A549 treated with Hydrocortisone at 1 μM for 4 hours (cell line): ENCODE measurements around the gene LRRC46. TPM values are rescaled to one million over a fixed set of nuclear protein-coding genes. Genes with fewer than 3 reads are reported as not detected.

Experiments used
- total RNA-seq: library from RNA; stranded (reverse); fragments of 200-300 nt; extraction: Qiagen RNA extraction; gene quantifications from 5 replicates; pipeline ENCODE4 v1.2.3, GENCODE V29; 2022

Gene LRRC46
- 3.1 to 3.9 TPM (median 3.3 TPM) in 5 replicates for total RNA-seq

DNA sequence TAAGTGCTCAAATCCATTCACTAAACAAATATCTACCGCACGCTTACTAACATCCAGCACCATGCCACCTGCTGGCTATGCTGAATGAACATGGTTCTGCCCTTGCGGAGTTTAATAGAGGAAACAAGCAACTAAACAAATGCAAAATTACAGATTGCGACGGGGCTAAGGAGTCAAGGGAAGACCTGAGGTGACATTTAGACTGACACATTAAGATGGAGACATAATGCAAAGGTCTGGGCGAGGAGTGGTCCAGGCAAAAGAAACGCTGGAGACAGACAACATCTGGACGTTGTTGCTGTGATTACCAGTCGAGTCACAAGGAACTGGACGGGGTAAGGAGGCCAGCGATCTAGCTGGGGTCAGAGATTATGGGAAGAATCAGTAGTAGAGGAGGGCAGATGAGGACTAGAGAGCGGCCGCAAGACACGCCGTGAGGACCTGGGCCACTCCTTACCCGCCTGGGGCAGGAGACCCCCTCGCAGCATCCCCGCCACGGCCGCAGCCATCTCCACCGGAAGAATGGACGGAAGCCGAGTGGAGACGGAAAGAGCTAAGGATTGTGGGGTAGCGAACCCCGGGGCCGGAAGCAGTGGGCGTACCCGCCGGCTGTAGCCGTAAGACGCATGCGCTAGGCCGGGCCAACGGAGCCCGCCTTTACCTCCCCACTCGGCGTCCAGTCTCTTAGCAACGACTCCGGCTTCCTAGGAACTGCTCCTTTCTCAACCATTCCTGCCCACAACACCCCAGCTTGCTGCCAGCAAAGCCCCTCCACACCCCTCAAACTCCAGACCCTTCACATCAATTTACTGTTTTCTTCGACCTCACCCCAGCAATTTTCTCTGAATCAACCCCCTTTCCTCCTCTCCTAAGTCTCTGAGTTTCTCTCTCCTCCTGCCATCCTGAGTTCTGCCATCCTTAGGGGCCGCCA lies at the start of gene LRRC46, which contains the start of gene MRPL10:
LRRC46 (plus strand) TSS at position 668 of the 931 bp plus-strand sequence. CDS start 320 bp downstream, outside the sequence.
MRPL10 (minus strand) TSS at position 539 of the 931 bp plus-strand sequence; CDS start at position 509, 30 bp downstream.

DNA sequence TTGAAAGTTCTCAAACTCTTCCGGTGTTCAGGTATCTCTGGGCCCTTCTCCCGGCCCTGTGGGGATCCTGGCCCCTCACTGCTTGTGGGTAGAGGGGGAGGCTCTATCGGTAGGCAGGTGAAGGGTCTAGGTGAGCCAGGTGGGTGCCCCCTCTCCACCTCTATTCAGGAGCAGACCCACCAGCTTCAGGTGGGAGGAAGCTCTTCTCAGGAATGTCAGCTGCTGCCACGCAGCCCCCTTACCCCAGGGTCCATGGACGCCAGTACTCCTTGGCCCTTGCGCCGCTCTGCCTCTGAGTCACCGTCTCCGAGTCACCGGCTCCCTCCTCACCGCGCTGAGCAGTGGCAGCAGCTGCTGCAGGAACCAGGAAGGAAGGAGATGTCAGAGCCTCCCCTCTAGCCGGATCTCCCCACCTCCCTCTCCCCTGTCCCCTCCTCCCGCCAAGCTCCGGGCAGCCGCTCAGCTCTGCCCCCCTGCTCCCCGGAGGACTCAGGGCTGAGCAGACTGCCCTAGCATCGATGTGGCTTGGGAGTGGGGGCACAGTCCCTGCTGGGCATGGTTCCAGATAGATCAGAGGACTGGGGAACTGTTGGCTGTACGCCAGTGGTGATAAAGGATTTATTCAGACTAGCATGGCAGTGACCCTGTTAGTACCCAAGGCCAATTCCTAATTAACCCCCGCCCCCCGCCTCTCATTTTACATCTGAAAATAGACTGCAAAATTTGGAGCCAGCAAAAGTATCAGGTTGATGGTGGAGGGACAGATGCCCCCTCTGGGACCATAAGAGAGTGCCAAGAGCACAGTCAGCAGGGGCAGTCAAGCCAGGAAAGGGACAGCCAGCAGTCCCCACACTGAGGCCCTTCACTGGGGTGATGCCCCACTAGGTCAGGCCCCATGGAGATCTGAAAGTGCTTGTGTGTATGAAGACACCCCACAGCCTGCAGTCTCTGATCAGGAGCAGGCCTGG lies 9.8 kb upstream of the LRRC46 start, which contains the start of gene OSBPL7:
OSBPL7 (minus strand) TSS at position 371 of the 968 bp plus-strand sequence. CDS start 1,516 bp downstream, outside the sequence.

GRCh38 chr17:47840742-47841487 lies 9.4 kb downstream of the LRRC46 start, which contains the start of gene SCRN2:
Gene SCRN2 (minus strand): TSS chr17:47841273. CDS start chr17:47840843, 430 bp downstream.

DNA sequence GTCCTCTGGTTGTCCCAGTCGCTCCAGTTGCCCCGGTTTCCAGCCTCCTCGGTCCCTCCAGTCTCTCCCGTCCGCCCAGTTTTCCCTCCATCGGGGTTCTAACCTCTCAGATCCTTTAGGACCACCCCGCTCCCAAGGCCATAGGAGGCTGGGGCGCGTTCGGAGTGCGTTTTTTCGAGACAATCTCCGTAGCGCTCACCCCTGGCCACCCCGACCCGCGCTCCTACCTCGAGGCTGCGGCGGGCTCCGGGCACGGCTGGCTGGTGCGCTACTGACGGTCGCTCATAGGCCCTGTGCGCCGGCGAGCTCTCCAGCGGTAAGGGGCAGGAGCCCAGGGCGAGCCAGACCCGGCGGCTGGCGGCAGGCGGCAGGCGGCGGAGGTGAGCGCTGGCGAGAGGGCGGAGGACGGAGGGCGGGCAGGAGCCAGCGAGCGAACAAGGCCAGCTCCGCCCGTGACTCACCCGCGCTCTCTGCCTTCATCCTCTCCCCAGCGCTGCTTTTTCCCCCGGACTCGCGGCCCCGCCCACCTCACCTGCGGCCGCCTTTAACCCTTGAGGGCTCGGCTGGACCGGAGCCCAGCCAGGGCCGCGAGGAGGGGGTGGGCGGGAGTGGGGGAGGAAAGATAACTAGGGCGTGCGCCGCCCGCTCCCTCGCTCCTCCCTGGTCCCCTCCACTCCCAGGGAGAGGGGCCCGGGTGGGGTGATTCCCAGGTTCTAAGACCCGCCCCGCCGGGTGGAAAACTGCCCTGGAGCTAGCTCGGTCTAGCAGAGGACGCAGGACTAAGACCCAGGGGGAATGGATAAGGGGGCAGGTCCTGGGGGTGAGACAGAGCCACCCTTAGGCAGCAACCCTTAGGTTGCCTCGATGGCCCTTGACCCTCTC lies 19.5 kb downstream of the LRRC46 start, which contains the start of gene SP6:
SP6 (minus strand) TSS at position 472 of the 882 bp plus-strand sequence. CDS start 2,734 bp downstream, outside the sequence.

Other genes starting within 250 kb of the LRRC46 start
- gene KPNB1, start 181.8 kb upstream of the LRRC46 start, total RNA-seq: 291 to 430 TPM (median 315 TPM) in 5 replicates
- 4.0 to 6.0 TPM (median 4.8 TPM) in 5 replicates for gene TBKBP1, start 137.5 kb upstream of the LRRC46 start, total RNA-seq
- 0.13 to 0.23 TPM (median 0.16 TPM) in 5 replicates for gene TBX21, start 98.4 kb upstream of the LRRC46 start, total RNA-seq
- 12.4 to 17.9 TPM (median 14.5 TPM) in 5 replicates for gene OSBPL7, start 9.9 kb upstream of the LRRC46 start, total RNA-seq
- 86.9 to 110 TPM (median 90.7 TPM) in 5 replicates for gene MRPL10, start 129 bp upstream of the LRRC46 start, total RNA-seq
- 33.2 to 38.0 TPM (median 37.0 TPM) in 5 replicates for gene SCRN2, start 9.6 kb downstream of the LRRC46 start, total RNA-seq
- gene SP6, start 19.5 kb downstream of the LRRC46 start, total RNA-seq: 5.2 to 5.9 TPM (median 5.3 TPM) in 5 replicates
- 17.5 to 19.2 TPM (median 17.6 TPM) in 5 replicates for gene SP2, start 64.6 kb downstream of the LRRC46 start, total RNA-seq
- gene PNPO, start 109.9 kb downstream of the LRRC46 start, total RNA-seq: 22.1 to 28.4 TPM (median 25.0 TPM) in 5 replicates
- gene PRR15L, start 126.2 kb downstream of the LRRC46 start, total RNA-seq: 2.3 to 3.6 TPM (median 3.0 TPM) in 5 replicates
- 104 to 117 TPM (median 114 TPM) in 5 replicates for gene CDK5RAP3, start 139.4 kb downstream of the LRRC46 start, total RNA-seq
- 11.4 to 20.3 TPM (median 18.1 TPM) in 5 replicates for gene COPZ2, start 206.1 kb downstream of the LRRC46 start, total RNA-seq
- 104 to 139 TPM (median 123 TPM) in 5 replicates for gene NFE2L1, start 216.7 kb downstream of the LRRC46 start, total RNA-seq